ENCODE results near the gene NAT8L. TPM values are rescaled to one million over a fixed set of nuclear protein-coding genes. Genes with fewer than 3 reads are reported as not detected.
A peak's percentile ranks its signal among the peaks of the same experiment; 100 is the strongest.

The NAT8L gene
- total and polyA plus RNA-seq, 2 of the 13 experiments (the other 11 are each of a cell fraction or from before 2014, with no cell fraction given) = 2.2 to 3.3 TPM

DNA sequence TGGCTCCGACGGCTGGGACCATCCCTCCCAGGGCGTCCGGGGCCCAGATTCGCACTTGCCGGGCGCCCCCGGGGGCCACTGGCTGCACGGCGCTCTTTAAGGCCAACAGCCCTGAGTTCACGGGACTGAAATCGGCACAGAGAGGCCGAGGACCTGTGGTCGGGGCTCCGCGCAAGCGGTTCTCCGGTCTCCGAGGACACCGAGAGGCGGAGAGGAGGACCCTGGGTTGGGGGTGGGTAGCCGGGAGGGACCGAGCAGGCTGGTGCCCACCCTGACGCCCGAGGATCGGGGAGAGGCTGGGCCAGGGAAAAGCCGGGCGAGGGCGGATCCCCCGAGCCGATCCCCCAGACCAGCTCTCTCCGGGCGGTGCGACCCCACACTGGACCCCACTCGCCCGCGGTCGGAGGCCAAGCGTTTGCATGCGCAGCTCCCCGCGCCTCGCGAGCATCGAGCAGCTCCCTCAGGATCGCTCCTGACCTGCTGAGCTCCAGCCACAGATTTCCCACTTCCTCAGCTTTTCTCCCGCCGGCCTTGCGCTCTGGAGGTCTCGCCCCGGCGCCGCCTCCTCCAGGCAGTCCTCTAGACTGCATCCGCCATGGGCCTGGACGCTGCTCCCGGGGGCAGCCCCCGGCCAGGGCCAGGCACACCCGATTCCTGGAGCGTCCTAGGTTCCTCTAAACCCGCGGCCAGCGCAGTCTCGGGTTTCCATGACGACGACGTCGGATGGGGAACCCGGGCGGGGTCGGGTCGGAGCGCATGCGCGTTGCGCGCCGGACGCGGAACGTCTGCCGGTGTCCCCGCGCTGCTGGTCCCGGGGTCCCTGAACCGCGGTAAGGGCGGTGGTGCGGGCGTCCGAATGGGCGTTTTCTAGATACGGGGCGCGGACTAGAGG, 17.6 kb upstream of the NAT8L start (continued):
- 0 out of 2 replicates have a peak, but pooled peaks have one; percentile 17 for TF ChIP-seq KAT8 (CRISPR knock-in tag; IDR thresholded peaks at IDR 0.05)
- no peak for TF ChIP-seq RAD51 (IDR thresholded peaks at IDR 0.05; ENCODE audit: borderline replicate concordance)
- no peak for TF ChIP-seq IRF2 (CRISPR knock-in tag; IDR thresholded peaks at IDR 0.05)
- TF ChIP-seq XRCC5 (optimal IDR thresholded peaks at IDR 0.05; ENCODE audit: low read length) = no peak
- no peak for TF ChIP-seq HDAC6 (IDR thresholded peaks at IDR 0.05; ENCODE audit: low read depth, low read length)
- no peak for TF ChIP-seq DPF2 (CRISPR knock-in tag; IDR thresholded peaks at IDR 0.05; ENCODE audit: borderline replicate concordance, low read depth)
- TF ChIP-seq TAF15 (IDR thresholded peaks at IDR 0.05; ENCODE audit: low read depth, low read length, poor library complexity, severe bottlenecking) = no peak
- TF ChIP-seq, protein P1, sequence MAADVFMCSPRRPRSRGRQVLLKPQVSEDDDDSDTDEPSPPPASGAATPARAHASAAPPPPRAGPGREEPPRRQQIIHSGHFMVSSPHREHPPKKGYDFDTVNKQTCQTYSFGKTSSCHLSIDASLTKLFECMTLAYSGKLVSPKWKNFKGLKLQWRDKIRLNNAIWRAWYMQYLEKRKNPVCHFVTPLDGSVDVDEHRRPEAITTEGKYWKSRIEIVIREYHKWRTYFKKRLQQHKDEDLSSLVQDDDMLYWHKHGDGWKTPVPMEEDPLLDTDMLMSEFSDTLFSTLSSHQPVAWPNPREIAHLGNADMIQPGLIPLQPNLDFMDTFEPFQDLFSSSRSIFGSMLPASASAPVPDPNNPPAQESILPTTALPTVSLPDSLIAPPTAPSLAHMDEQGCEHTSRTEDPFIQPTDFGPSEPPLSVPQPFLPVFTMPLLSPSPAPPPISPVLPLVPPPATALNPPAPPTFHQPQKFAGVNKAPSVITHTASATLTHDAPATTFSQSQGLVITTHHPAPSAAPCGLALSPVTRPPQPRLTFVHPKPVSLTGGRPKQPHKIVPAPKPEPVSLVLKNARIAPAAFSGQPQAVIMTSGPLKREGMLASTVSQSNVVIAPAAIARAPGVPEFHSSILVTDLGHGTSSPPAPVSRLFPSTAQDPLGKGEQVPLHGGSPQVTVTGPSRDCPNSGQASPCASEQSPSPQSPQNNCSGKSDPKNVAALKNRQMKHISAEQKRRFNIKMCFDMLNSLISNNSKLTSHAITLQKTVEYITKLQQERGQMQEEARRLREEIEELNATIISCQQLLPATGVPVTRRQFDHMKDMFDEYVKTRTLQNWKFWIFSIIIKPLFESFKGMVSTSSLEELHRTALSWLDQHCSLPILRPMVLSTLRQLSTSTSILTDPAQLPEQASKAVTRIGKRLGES (CRISPR knock-in tag; IDR thresholded peaks at IDR 0.05; ENCODE audit: borderline replicate concordance) = peak; percentile 34; the same call in 1 of the 2 replicates
- TF ChIP-seq, protein P2, sequence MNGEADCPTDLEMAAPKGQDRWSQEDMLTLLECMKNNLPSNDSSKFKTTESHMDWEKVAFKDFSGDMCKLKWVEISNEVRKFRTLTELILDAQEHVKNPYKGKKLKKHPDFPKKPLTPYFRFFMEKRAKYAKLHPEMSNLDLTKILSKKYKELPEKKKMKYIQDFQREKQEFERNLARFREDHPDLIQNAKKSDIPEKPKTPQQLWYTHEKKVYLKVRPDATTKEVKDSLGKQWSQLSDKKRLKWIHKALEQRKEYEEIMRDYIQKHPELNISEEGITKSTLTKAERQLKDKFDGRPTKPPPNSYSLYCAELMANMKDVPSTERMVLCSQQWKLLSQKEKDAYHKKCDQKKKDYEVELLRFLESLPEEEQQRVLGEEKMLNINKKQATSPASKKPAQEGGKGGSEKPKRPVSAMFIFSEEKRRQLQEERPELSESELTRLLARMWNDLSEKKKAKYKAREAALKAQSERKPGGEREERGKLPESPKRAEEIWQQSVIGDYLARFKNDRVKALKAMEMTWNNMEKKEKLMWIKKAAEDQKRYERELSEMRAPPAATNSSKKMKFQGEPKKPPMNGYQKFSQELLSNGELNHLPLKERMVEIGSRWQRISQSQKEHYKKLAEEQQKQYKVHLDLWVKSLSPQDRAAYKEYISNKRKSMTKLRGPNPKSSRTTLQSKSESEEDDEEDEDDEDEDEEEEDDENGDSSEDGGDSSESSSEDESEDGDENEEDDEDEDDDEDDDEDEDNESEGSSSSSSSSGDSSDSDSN (CRISPR knock-in tag; IDR thresholded peaks at IDR 0.05) = no peak
- TF ChIP-seq NONO (IDR thresholded peaks at IDR 0.05) = no peak
- TF ChIP-seq NONO (CRISPR knock-in tag; conservative IDR thresholded peaks at IDR 0.05) = no peak
- TF ChIP-seq ZMYM3 (CRISPR knock-in tag; IDR thresholded peaks at IDR 0.05) = peak; percentile 96
- TF ChIP-seq MEF2D (CRISPR knock-in tag; IDR thresholded peaks at IDR 0.05) = no peak
- TF ChIP-seq ZNF883 (CRISPR knock-in tag; IDR thresholded peaks at IDR 0.05; ENCODE audit: not compliant biosample characterization) = no peak
- no peak for TF ChIP-seq CHD4 (IDR thresholded peaks at IDR 0.05; ENCODE audit: borderline replicate concordance, low read length)
- TF ChIP-seq FOXC1 (CRISPR knock-in tag; IDR thresholded peaks at IDR 0.05; ENCODE audit: borderline replicate concordance) = peak; percentile 61; the same call in 1 of the 2 replicates
- TF ChIP-seq U2AF1 (optimal IDR thresholded peaks at IDR 0.05; ENCODE audit: low read depth, low read length) = no peak
